GM20000 (cell line): ENCODE results near the gene DPH1.

Source experiments
- DNase-seq: peaks from one replicate; pipeline ENCODE4 v3.0.0; 2012; ENCODE audit warnings: low spot score
- CTCF ChIP-seq: IDR thresholded peaks from 2 replicates; pipeline ENCODE4 v1.5.1; 2012; ENCODE audit warnings: mild to moderate bottlenecking, control low read depth; ENCODE audit errors: extremely low read depth, missing control alignments

Gene DPH1

GRCh38 chr17:2051933-2052559 lies 22.1 kb downstream of the DPH1 start:
- no peak for TF ChIP-seq CTCF
- DNase-seq, result no peak

GRCh38 chr17:2053380-2054261 lies 23.7 kb downstream of the DPH1 start:
- TF ChIP-seq CTCF, result peak; percentile 95
- peak; percentile 86 for DNase-seq

- no peak for TF ChIP-seq CTCF
- no peak for DNase-seq
Observed at GRCh38 chr17:2054262-2054511, 24.2 kb downstream of the DPH1 start.

- peak; percentile 92 for DNase-seq
- peak; percentile 92 for TF ChIP-seq CTCF
Observed at GRCh38 chr17:2054512-2055291, 24.7 kb downstream of the DPH1 start, which contains the start of gene HIC1. TSS of gene HIC1 (plus strand) at chr17:2055103. CDS start at chr17:2056691, 1,588 bp downstream.

- TF ChIP-seq CTCF, result no peak
- peak; percentile 87 for DNase-seq
Observed at GRCh38 chr17:2055292-2056205, 25.6 kb downstream of the DPH1 start.

GRCh38 chr17:2056206-2057174 lies 26.5 kb downstream of the DPH1 start:
- TF ChIP-seq CTCF, result peak; percentile 27
- peak; percentile 83 for DNase-seq
